Left hindlimb (tissue), 1 donor: Measurements from ENCODE around the gene KRT2.

Source experiments
- DNase-seq: peaks from one replicate; pipeline ENCODE4 v3.0.0-alpha.2; 2018

Gene KRT2

GRCh38 chr12:52662093-52662917 is 10.3 kb upstream of the KRT2 start:
- DNase-seq = no peak

DNA sequence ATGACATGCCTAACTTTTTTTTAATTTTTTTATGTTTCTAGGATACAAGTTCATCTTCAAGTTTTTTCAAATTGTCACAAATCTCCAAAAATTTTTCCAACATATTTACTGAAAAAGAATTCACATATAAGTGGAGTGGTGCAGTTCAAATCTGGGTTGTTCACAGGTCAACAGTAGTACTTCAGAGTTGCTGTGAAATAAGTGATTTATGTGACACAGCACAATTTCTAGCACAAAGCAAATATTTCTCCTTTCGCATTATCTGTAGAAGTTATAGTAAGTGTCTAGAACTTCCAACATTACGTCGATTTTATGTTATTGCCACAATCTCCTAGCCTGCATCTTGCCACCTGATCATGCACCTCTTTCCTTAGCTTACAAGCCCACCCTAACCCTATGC is 9.7 kb upstream of the KRT2 start:
- DNase-seq = no peak

DNA sequence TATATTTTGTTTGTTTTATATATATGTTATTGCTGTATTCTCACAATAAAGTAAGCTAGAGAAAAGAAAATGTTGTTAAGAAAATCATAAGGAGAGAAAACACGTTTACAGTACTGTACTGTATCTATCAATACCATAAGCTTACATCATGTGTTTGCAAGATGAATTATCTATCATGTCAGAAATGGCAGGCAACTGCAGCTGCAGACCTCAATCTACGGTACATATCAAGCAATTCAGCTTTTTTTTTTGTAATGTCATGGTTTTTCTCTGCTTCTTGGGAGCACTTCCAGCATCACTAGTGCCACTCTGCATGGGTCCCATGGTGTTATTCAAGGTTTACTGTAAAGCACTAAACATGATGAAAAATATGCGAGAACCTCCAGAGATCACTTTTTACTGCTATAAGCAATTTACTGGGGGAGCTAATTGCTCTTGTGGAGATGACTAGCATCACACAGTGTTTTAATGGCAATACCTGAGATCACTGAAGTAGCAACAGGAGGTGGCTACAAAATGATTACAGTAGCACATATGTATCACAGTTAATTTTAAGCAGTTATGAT is 9.0 kb upstream of the KRT2 start:
- DNase-seq = no peak

DNA sequence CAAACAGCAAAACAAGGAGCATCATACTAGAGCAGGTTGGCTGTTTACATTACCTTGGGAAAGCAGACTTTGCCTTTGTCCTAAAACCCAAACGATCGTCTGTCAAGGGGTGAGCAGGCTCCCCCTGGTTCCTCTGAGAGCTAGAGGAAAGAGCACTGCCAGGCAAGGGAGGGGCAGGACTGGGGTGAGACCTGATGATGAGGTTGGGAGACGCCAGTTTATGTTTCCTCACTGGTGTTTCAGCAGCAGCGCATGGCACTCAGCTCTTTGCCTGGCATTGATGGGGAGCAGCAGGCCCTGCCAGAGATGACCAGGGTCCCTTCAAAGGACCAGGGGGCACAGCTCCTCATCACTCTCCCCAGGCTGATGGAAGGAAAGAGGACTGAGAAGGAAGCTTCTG is 7.9 kb upstream of the KRT2 start:
- no peak for DNase-seq

DNA sequence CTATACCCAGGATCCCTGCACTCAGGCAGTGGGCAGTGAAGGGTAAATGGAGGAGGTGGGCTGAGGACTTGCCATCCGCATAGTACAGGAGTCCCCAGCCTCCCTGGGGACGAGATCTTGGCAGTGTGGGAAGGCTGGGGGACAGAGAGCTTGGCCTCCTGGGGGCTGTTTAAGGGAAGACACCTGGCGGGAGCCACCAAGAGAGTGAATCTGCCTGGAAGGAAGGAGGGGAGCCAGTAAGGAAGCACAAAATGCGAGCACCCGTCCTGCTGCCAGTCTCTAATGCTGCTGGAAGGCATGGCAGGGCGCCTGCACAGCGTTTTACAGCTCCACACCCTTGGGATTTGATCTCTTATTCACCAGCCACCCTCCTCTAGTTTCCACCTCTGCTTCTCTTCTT is 7.4 kb upstream of the KRT2 start:
- no peak for DNase-seq

- no peak for DNase-seq
Observed at GRCh38 chr12:52658196-52658595, 6.2 kb upstream of the KRT2 start.

GRCh38 chr12:52657250-52657902 is 5.4 kb upstream of the KRT2 start:
- DNase-seq = no peak

DNA sequence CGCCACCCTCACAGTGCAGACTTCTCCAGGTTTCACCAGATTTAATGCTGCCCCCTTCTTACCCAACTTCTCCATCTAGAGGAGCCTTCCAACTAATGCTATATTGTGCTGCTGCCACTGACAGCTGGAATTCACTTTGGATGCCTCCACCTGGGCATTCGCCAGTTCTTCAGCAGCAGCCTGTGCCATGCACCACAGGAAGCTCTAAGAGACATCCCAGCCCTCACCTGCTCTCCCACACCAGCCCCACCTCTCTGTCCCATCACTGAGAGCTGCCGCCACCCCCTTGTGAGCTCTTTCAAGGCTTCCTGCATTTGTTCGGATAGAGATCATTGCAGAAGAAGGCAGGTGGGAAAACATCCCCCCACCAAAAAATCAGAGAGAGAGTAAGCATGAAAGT is 4.6 kb upstream of the KRT2 start:
- DNase-seq = no peak

GRCh38 chr12:52655720-52656124 is 3.7 kb upstream of the KRT2 start:
- no peak for DNase-seq

GRCh38 chr12:52655251-52655650 is 3.2 kb upstream of the KRT2 start:
- DNase-seq = no peak

- DNase-seq = no peak
Observed at GRCh38 chr12:52650520-52651081, 1.4 kb downstream of the KRT2 start.

DNA sequence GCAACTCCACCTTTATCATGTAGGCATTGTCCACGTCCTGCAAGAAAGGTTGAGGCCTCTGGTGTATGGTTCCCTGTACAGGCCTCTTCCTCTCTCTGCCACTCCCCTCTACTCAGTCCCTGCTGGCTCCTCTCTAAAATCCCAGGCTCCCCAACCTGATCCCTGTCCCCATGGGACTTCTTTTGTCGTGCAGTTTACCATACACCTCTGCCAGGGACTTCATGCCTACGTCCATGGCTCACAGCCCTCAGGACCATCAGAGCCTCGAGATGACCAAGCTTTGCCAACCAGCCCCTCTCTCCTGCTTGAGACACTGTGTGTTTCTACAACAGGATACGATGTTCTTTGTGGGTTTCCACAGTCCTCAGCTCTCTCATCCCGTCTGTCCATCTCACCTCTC is 2.9 kb downstream of the KRT2 start:
- no peak for DNase-seq

GRCh38 chr12:52648012-52648550 is 3.9 kb downstream of the KRT2 start:
- DNase-seq = no peak

GRCh38 chr12:52647601-52648000 is 4.4 kb downstream of the KRT2 start:
- DNase-seq = no peak

GRCh38 chr12:52646613-52647012 is 5.4 kb downstream of the KRT2 start:
- DNase-seq = no peak

DNA sequence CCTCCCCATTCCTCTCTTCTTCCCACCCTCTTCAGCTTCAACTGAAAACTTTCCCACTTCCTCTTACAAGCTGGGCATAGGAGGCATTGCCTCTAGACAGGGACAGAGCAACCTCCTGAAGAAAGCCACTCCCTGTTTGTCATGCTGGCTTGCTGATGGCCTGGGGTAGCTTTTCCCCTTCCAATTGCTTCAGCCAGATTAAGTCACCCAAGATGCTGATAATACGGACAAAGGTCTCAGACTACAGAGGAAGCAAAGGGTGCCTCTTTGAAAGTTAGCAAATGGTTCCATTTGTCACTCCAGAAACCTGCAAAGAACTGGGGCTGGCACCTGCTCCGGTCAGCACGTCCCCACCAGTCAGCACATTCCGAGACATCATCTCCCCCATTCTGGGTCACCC is 6.0 kb downstream of the KRT2 start:
- DNase-seq = no peak

GRCh38 chr12:52645120-52645761 is 6.8 kb downstream of the KRT2 start:
- DNase-seq = no peak

- DNase-seq = no peak
Observed at GRCh38 chr12:52644078-52644415, 8.0 kb downstream of the KRT2 start.

GRCh38 chr12:52643233-52644077 is 8.6 kb downstream of the KRT2 start:
- DNase-seq = no peak

DNA sequence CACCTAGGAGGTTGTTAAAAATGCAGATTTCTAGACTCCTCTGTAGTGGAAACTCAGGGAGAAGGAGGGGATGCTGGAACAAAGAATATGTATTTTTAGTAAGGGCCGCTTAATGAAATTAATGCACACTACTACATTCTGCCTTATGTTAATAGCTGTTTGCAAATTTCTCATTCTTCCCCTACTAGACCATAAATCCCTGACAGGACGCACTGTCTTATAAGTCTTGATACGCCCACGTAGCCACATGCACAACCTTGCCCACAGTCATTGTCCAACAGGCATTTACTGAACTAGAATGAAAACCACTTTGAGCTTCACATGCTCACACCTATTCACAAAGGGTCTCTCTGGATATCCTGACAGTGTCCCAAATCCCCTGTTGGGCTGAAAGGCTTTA is 10.5 kb downstream of the KRT2 start:
- no peak for DNase-seq

GRCh38 chr12:52637299-52637698 is 14.7 kb downstream of the KRT2 start:
- no peak for DNase-seq

GRCh38 chr12:52636592-52637258 is 15.3 kb downstream of the KRT2 start:
- DNase-seq = no peak
